GM12878 (cell line): ENCODE measurements around the gene SOD2. TPM values are rescaled to one million over a fixed set of nuclear protein-coding genes. Genes with fewer than 3 reads are reported as not detected.

Source experiments
- ATAC-seq: fragments of 200-7000 bp; cut with Tn5 transposase; 3 replicates; pipeline ENCODE4 v1.9.1; 2020; ENCODE audit warnings: mild to moderate bottlenecking, moderate library complexity
- BruUV-seq: library from RNA; stranded (reverse); fragments of 400-500 nt; replicated peaks from 2 replicates; lab custom pipeline; 2021; lab: Mats Ljungman, UMichigan
- CTCF ChIA-PET: fragments of 300-600 bp; sonication (Branson Sonifier 250); formaldehyde crosslinking; extraction: SDS; loops from one replicate; lab custom pipeline; 2021; ENCODE audit warnings: inconsistent platforms; lab: Yijun Ruan, JAX
- POLR2A ChIA-PET: fragments of 350-600 bp; formaldehyde crosslinking; extraction: SDS; loops from one replicate; lab custom pipeline; 2021; ENCODE audit warnings: inconsistent platforms; lab: Charles Lee
- RAD21 ChIA-PET: fragments of 300-600 bp; sonication (Branson Sonifier 250); formaldehyde crosslinking; loops from one replicate; lab custom pipeline; 2023; ENCODE audit warnings: antibody characterized with exemption; ENCODE audit not compliant: unreplicated experiment; lab: Charles Lee
- SMC1A ChIA-PET: fragments of 300-600 bp; sonication (Branson Sonifier 250); formaldehyde crosslinking; loops from one replicate; lab custom pipeline; 2023; ENCODE audit not compliant: unreplicated experiment, uncharacterized antibody; lab: Charles Lee
- DNase-seq: peaks from one replicate; pipeline ENCODE4 v3.0.0-alpha.2; 2011; ENCODE audit warnings: low read depth, low spot score
- FAIRE-seq: peaks from 3 replicates; lab custom pipeline; 2011; peaks lifted over from hg19 to GRCh38; lab: Jason Lieb, UNC
- H2AFZ ChIP-seq: 2 replicates; pipeline ENCODE4 v1.6.0; 2011; ENCODE audit warnings: low read depth, low read length, control low read depth; ENCODE audit not compliant: control insufficient read depth
- H3K27ac ChIP-seq: 2 replicates; pipeline ENCODE4 v1.5.1; 2011; ENCODE audit warnings: control low read depth; ENCODE audit not compliant: control insufficient read depth, insufficient read depth
- H3K27me3 ChIP-seq, 2 experiments: replicated peaks in 1 of 2; 2 replicates each; pipeline versions ENCODE4 v1.6.0 to v1.6.1; 2011; ENCODE audit warnings: low read length in 1 of 2; ENCODE audit not compliant: control insufficient read depth in 2 of 2, insufficient read depth in 2 of 2
- H3K36me3 ChIP-seq, 2 experiments: 2 replicates each; pipeline ENCODE4 v1.5.1; 2011; ENCODE audit warnings: low read length in 1 of 2; ENCODE audit not compliant: control insufficient read depth in 2 of 2, insufficient read depth in 2 of 2
- H3K4me1 ChIP-seq: 2 replicates; pipeline ENCODE4 v1.6.1; 2011; ENCODE audit warnings: mild to moderate bottlenecking, low read length, moderate library complexity, mixed read lengths; ENCODE audit not compliant: control insufficient read depth, insufficient read depth
- H3K4me2 ChIP-seq: 2 replicates; pipeline ENCODE4 v1.6.0; 2011; ENCODE audit warnings: control low read depth; ENCODE audit not compliant: control insufficient read depth, insufficient read depth
- H3K4me3 ChIP-seq: fragments of 200-600 bp; sonication (generic); 2 replicates; pipeline ENCODE4 v1.5.1; 2016
- H3K79me2 ChIP-seq: 2 replicates; pipeline ENCODE4 v1.6.0; 2011; ENCODE audit warnings: low read length; ENCODE audit not compliant: control insufficient read depth, insufficient read depth
- H3K9ac ChIP-seq: 2 replicates; pipeline ENCODE4 v1.8.0; 2011; ENCODE audit warnings: low read length, control low read depth, mixed read lengths; ENCODE audit not compliant: control insufficient read depth, insufficient read depth
- H3K9me3 ChIP-seq: replicated peaks from 3 replicates; pipeline ENCODE4 v1.5.1; 2011; ENCODE audit warnings: mild to moderate bottlenecking, low read length; ENCODE audit not compliant: control insufficient read depth, insufficient read depth
- H4K20me1 ChIP-seq: 2 replicates; pipeline ENCODE4 v1.6.0; 2011; ENCODE audit not compliant: control insufficient read depth, insufficient read depth
- IKZF1 ChIP-seq: fragments of 450-650 bp; conservative IDR thresholded peaks from 2 replicates; pipeline ENCODE4 v1.6.1; 2017; ENCODE audit warnings: antibody characterized with exemption, mild to moderate bottlenecking
- LARP7 ChIP-seq: fragments of 450-650 bp; IDR thresholded peaks from 2 replicates; pipeline ENCODE4 v1.6.1; 2017; ENCODE audit warnings: mild to moderate bottlenecking
- MAX ChIP-seq: IDR thresholded peaks from 2 replicates; pipeline ENCODE4 v1.6.1; 2012; ENCODE audit warnings: low read depth, low read length, improper control_type of control experiment
- MYB ChIP-seq: fragments of 150-350 bp; IDR thresholded peaks from 2 replicates; pipeline ENCODE4 v1.6.1; 2014; ENCODE audit warnings: mild to moderate bottlenecking, low read depth, low read length, borderline replicate concordance
- MYC ChIP-seq: IDR thresholded peaks from 2 replicates; pipeline ENCODE4 v1.6.1; 2011; ENCODE audit warnings: mild to moderate bottlenecking, low read length, moderate library complexity, inconsistent platforms; ENCODE audit not compliant: insufficient read depth, insufficient replicate concordance, insufficient read length, severe bottlenecking
- SMAD5 ChIP-seq: IDR thresholded peaks from 2 replicates; pipeline ENCODE4 v1.6.1; 2016; ENCODE audit warnings: antibody characterized with exemption, low read depth
- YY1 ChIP-seq: IDR thresholded peaks from 2 replicates; pipeline ENCODE4 v1.6.1; 2011; ENCODE audit warnings: low read depth, mild to moderate bottlenecking, low read length
- ZSCAN29 ChIP-seq: fragments of 450-650 bp; IDR thresholded peaks from 2 replicates; pipeline ENCODE4 v1.6.1; 2017; ENCODE audit warnings: mild to moderate bottlenecking, moderate library complexity
- WGBS: methylation state at CpG from one replicate; pipeline ENCODE4 v1.1.6; 2016; ENCODE audit warnings: low lambda C conversion rate; ENCODE audit not compliant: insufficient replicate concordance, insufficient coverage; ENCODE audit errors: missing lambda C conversion rate; 5-methylcytosine and 5-hydroxymethylcytosine counted together
- in situ Hi-C: fragments of 300-500 bp; cut with MboI; formaldehyde crosslinking; loops from 9 replicates; pipeline ENCODE4 v1.14.3; 2018; ENCODE audit warnings: mixed read lengths
- intact Hi-C: fragments of 100-400 bp; cut with micrococcal nuclease; formaldehyde crosslinking; loops from one replicate; pipeline ENCODE4 v1.14.2; 2022; ENCODE audit not compliant: unreplicated experiment
- polyA plus RNA-seq, 11 experiments: library from polyadenylated mRNA; depleted of rRNA in 4 of 11; unstranded in 6 of 11; stranded (reverse) in 5 of 11; fragments of >200 nt; fragmentation: Nextera tagmentation in 4 of 11; fragmentation: Illumina TruSeq in 1 of 11; extraction: Ambion mirVana in 4 of 11; extraction: Trizol in 1 of 11; gene quantifications; 1 replicate in 1 of 11; 2 replicates in 10 of 11; pipeline versions ENCODE4 v1.2.1 to v1.2.3, GENCODE V29; 2011 to 2016; ENCODE audit warnings: inconsistent platforms in 2 of 11, missing spikeins in 2 of 11, low read depth in 1 of 11
- total RNA-seq, 4 experiments: library from RNA; depleted of rRNA in 3 of 4; stranded (reverse); fragments of >200 nt in 3 of 4; fragmentation: Illumina TruSeq in 1 of 4; extraction: Trizol in 1 of 4; gene quantifications; 2 replicates each; pipeline versions ENCODE4 v1.2.1 to v1.2.3, GENCODE V29; 2013 to 2021

SOD2 gene
- total and polyA plus RNA-seq, 10 of the 15 experiments (the other 5 are each of a cell fraction or from before 2014, with no cell fraction given), result 12.1 to 55.8 (median 39.1) TPM

GRCh38 chr6:159692303-159693127 is 526 bp downstream of the SOD2 start:
- DNase-seq (no peak), ATAC-seq (peak; percentile 72), FAIRE-seq (peak; percentile 79)
- Histone ChIP-seq H3K4me2 (peak overlapping the region; percentile 82), H4K20me1 (no peaks in the 10 kb centered on the region), H3K36me3 (no peaks in the 10 kb centered on the region; a peak in 1 of 4 replicates), H3K4me3 (peak overlapping the region; percentile 66), H3K9me3 (no peaks in the 10 kb centered on the region), H3K79me2 (peaks cover 23% of the 10 kb centered on the region), H3K27ac (peak overlapping the region; percentile 88), H2AFZ (peak overlapping the region; percentile 97), H3K27me3 (no peaks in the 10 kb centered on the region), H3K4me1 (peaks cover 10% of the 10 kb centered on the region), H3K9ac (peak overlapping the region; percentile 61)
- peak; percentile 82 for TF ChIP-seq LARP7
- TF ChIP-seq MAX, result peak; percentile 57; the same call in 1 of the 2 replicates
- peak; percentile 47; the same call in 1 of the 2 replicates for TF ChIP-seq YY1
- no peak for TF ChIP-seq MYB
- peak; percentile 57; the same call in 1 of the 2 replicates for TF ChIP-seq IKZF1
- peak; percentile 35 for TF ChIP-seq MYC
- no peak for TF ChIP-seq SMAD5
- TF ChIP-seq ZSCAN29, result peak; percentile 98
- ChIA-PET RAD21 (interaction anchor here (1.1 to 3.2 kb wide), 10 partner anchors 28 to 248 kb away, joined by 3 to 13 read pairs (median 5); partner anchors contain the start of genes MRPL18, TCP1 and WTAP), SMC1A (interaction anchor here (0.6 to 3.4 kb wide), 17 partner anchors 11 to 1302 kb away, joined by 3 to 18 read pairs (median 5); partner anchors contain the start of genes TCP1 and WTAP), CTCF (interaction anchor here (0.7 to 5.8 kb wide), 17 partner anchors 24 to 250 kb away, joined by 3 to 46 read pairs (median 4); partner anchors contain the start of genes ACAT2, MRPL18, TCP1 and WTAP), POLR2A (interaction anchor here (0.5 to 3.3 kb wide), 4 partner anchors 34 to 98 kb away, joined by 3 to 16 read pairs (median 6); partner anchors contain the start of genes MRPL18 and WTAP)
- intact Hi-C loops, result loop anchor here (2.0 to 10.0 kb wide), 5 partner anchors 34 to 412 kb away; partner anchors contain the start of genes ACAT2, TCP1 and WTAP
- BruUV-seq, result no TSS peak
- WGBS, result 1% methylated on average over 61 of the region's 66 CpGs
- in situ Hi-C loops, result no loop called here
